MM.1S (cell line): Measurements from ENCODE around the gene IMMP2L.

Source experiments
- DNase-seq: peaks from one replicate; pipeline ENCODE4 v3.0.0-alpha.2; 2015
- H2AFZ ChIP-seq: fragments of 300-600 bp; sonication (generic); 2 replicates; pipeline ENCODE4 v1.6.0; 2016; ENCODE audit warnings: antibody characterized with exemption, low read length
- H3F3A ChIP-seq: fragments of 300-600 bp; sonication (generic); 2 replicates; pipeline ENCODE4 v1.6.1; 2016; ENCODE audit warnings: mild to moderate bottlenecking, antibody characterized with exemption, low read length, moderate library complexity, mixed read lengths; ENCODE audit not compliant: insufficient read depth
- H3K27ac ChIP-seq: fragments of 300-600 bp; sonication (generic); 2 replicates; pipeline ENCODE4 v1.5.1; 2016; ENCODE audit warnings: mild to moderate bottlenecking, low read length
- H3K27me3 ChIP-seq: fragments of 300-600 bp; sonication (generic); replicated peaks from 2 replicates; pipeline ENCODE4 v1.6.0; 2016; ENCODE audit warnings: low read length; ENCODE audit not compliant: insufficient read depth
- H3K36me3 ChIP-seq: fragments of 300-600 bp; sonication (generic); replicated peaks from 2 replicates; pipeline ENCODE4 v1.6.1; 2016; ENCODE audit warnings: mild to moderate bottlenecking, low read length, mixed read lengths; ENCODE audit not compliant: insufficient read depth
- H3K4me1 ChIP-seq: fragments of 300-600 bp; sonication (generic); 2 replicates; pipeline ENCODE4 v1.6.1; 2016; ENCODE audit warnings: low read length, mixed read lengths
- H3K4me2 ChIP-seq: fragments of 300-600 bp; sonication (generic); 2 replicates; pipeline ENCODE4 v1.6.0; 2016; ENCODE audit warnings: low read depth, low read length
- H3K4me3 ChIP-seq: fragments of 300-600 bp; sonication (generic); 2 replicates; pipeline ENCODE4 v1.5.1; 2016; ENCODE audit warnings: low read length, mixed read lengths
- H3K79me2 ChIP-seq: fragments of 300-600 bp; sonication (generic); 2 replicates; pipeline ENCODE4 v1.6.1; 2016; ENCODE audit warnings: mixed run types, low read length, mixed read lengths
- H3K9ac ChIP-seq: fragments of 300-600 bp; sonication (generic); 2 replicates; pipeline ENCODE4 v1.6.1; 2016; ENCODE audit warnings: low read length, mixed read lengths
- H3K9me2 ChIP-seq: fragments of 300-600 bp; sonication (generic); replicated peaks from 2 replicates; pipeline ENCODE4 v1.6.1; 2016; ENCODE audit warnings: mild to moderate bottlenecking, low read length, mixed read lengths; ENCODE audit not compliant: insufficient read depth
- H3K9me3 ChIP-seq: fragments of 300-600 bp; sonication (generic); replicated peaks from 2 replicates; pipeline ENCODE4 v1.6.1; 2016; ENCODE audit warnings: mild to moderate bottlenecking, low read length, mixed read lengths; ENCODE audit not compliant: insufficient read depth
- H4K20me1 ChIP-seq: fragments of 300-600 bp; sonication (generic); 2 replicates; pipeline ENCODE4 v1.6.1; 2016; ENCODE audit warnings: mild to moderate bottlenecking, low read length, moderate library complexity, mixed read lengths; ENCODE audit not compliant: insufficient read depth
- CTCF ChIP-seq: fragments of 300-600 bp; sonication (generic); IDR thresholded peaks from 2 replicates; pipeline ENCODE4 v1.5.1; 2016; ENCODE audit warnings: antibody characterized with exemption, low read length, mixed read lengths
- EZH2 ChIP-seq: fragments of 300-600 bp; sonication (generic); optimal IDR thresholded peaks from 2 replicates; pipeline ENCODE3; 2017; ENCODE audit warnings: low read depth, mild to moderate bottlenecking, antibody characterized with exemption, low read length, mixed read lengths
- EZH2phosphoT487 ChIP-seq: fragments of 300-600 bp; sonication (generic); IDR thresholded peaks from 2 replicates; pipeline ENCODE4 v1.6.1; 2018; ENCODE audit warnings: antibody characterized with exemption, low read length

IMMP2L gene

DNA sequence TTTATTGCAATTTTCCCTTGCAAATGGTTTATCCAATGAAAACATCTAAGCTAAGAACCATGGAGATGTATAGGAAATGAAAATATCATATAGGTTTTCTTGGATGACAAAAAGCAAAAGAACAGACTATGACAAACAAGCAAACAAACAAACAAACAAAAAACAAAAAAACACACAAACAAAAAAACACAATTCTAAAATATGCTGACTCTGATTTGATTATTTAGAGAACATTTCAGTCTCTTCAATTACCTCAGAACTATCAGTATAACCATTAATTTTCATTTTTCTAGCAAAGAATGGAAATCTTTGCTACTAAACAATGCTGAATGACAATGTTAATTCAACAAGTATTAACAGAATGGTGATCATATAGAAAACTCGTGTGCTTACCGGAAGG is 840.9 kb downstream of the IMMP2L start:
- Histone ChIP-seq H4K20me1 (no peaks in the 10 kb centered on the region), H3K4me1 (no peaks in the 10 kb centered on the region), H3K9me3 (no peaks in the 10 kb centered on the region; the same call in 1 of the 2 replicates), H3K9me2 (no peaks in the 10 kb centered on the region), H3K27me3 (no peaks in the 10 kb centered on the region), H3K4me2 (no peak overlapping the region), H3K9ac (no peak overlapping the region), H3K79me2 (no peaks in the 10 kb centered on the region), H3K4me3 (no peak overlapping the region), H3F3A (no peaks in the 10 kb centered on the region), H3K36me3 (no peaks in the 10 kb centered on the region), H3K27ac (no peak overlapping the region), H2AFZ (no peak overlapping the region)
- no peak for DNase-seq
- TF ChIP-seq CTCF, result no peak
- no peak for TF ChIP-seq EZH2phosphoT487
- no peak for TF ChIP-seq EZH2

DNA sequence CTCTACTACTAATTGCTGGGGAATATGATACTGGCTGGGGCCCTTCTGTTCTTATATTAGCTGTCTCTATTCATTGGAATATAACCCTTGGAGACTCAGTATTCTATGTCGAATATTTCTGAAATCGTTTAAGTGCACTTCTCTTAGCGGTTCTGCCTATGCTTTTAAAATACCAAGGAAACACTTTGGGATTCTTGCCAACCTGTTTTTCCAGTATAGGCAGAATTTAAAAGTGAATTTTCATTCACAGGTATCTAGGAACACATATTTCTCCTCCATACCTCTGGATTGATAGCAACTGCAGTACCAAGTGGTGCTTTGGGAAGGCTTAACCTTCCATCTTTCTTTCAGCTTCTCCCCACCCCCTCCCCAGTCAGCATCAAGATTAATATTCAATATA is 841.7 kb downstream of the IMMP2L start:
- Histone ChIP-seq H3K9me2 (no peaks in the 10 kb centered on the region), H4K20me1 (no peaks in the 10 kb centered on the region), H3K27ac (no peak overlapping the region), H3F3A (no peaks in the 10 kb centered on the region), H2AFZ (no peak overlapping the region), H3K9ac (no peak overlapping the region), H3K9me3 (no peaks in the 10 kb centered on the region; the same call in 1 of the 2 replicates), H3K4me1 (no peaks in the 10 kb centered on the region), H3K27me3 (no peaks in the 10 kb centered on the region), H3K79me2 (no peaks in the 10 kb centered on the region), H3K4me3 (no peak overlapping the region), H3K4me2 (no peak overlapping the region), H3K36me3 (no peaks in the 10 kb centered on the region)
- no peak for DNase-seq
- TF ChIP-seq EZH2 (no peak), CTCF (no peak), EZH2phosphoT487 (no peak)

DNA sequence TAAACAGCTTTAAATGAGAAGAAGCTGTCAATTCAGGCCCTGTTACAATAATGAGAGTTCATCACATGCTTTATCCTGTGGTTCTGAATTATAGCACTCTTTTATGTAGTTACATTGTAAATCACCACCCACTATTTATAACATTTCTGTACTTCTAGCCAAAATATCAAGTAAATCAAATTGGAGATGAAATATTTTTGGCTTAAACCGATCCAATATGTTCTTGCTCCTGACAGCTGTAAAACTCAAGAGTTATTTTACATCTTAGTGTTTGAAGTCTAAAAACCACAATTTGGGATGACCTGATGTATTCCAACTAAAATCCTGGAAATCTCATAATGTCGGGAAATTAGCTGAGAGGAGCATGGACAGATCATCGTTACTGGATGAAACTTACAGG is 842.6 kb downstream of the IMMP2L start:
- no peak overlapping the region for H3K27ac ChIP-seq
- no peaks in the 10 kb centered on the region; the same call in 1 of the 2 replicates for H3K9me3 ChIP-seq
- H3K36me3 ChIP-seq, result no peaks in the 10 kb centered on the region
- H3K79me2 ChIP-seq, result no peaks in the 10 kb centered on the region
- no peaks in the 10 kb centered on the region for H3F3A ChIP-seq
- no peaks in the 10 kb centered on the region for H3K27me3 ChIP-seq
- H3K9ac ChIP-seq, result no peak overlapping the region
- no peak overlapping the region for H2AFZ ChIP-seq
- no peak overlapping the region for H3K4me2 ChIP-seq
- no peaks in the 10 kb centered on the region for H3K4me1 ChIP-seq
- TF ChIP-seq EZH2phosphoT487 (no peak), EZH2 (no peak), CTCF (no peak)
- no peak overlapping the region for H3K4me3 ChIP-seq
- H4K20me1 ChIP-seq, result no peaks in the 10 kb centered on the region
- no peaks in the 10 kb centered on the region for H3K9me2 ChIP-seq
- DNase-seq, result no peak
